Fibroblast of the aortic adventitia (primary cell): Measurements from ENCODE around the gene EEF1AKMT4. TPM values are rescaled to one million over a fixed set of nuclear protein-coding genes. Genes with fewer than 3 reads are reported as not detected.
A peak's percentile ranks its signal among the peaks of the same experiment; 100 is the strongest.

Source experiments
- DNase-seq: peaks from one replicate; pipeline ENCODE4 v3.0.0-alpha.2; 2010; ENCODE audit warnings: low read depth
- H3K4me3 ChIP-seq: 2 replicates; pipeline ENCODE4 v1.5.1; 2011; ENCODE audit warnings: low read depth, mild to moderate bottlenecking, control low read depth, low read length, moderate library complexity
- total RNA-seq: library from RNA; depleted of rRNA; stranded (reverse); fragments of >200 nt; gene quantifications from 2 replicates; pipeline ENCODE4 v1.2.3, GENCODE V29; 2012; ENCODE audit warnings: low replicate concordance
- TF ChIP-seq, protein P1 (sequence below): IDR thresholded peaks from 2 replicates; pipeline ENCODE4 v1.5.1; 2011; ENCODE audit warnings: mild to moderate bottlenecking, low read length, control low read depth, inconsistent platforms; ENCODE audit not compliant: insufficient read depth

Gene EEF1AKMT4
- total RNA-seq, 1 donor = 2.5 TPM

DNA sequence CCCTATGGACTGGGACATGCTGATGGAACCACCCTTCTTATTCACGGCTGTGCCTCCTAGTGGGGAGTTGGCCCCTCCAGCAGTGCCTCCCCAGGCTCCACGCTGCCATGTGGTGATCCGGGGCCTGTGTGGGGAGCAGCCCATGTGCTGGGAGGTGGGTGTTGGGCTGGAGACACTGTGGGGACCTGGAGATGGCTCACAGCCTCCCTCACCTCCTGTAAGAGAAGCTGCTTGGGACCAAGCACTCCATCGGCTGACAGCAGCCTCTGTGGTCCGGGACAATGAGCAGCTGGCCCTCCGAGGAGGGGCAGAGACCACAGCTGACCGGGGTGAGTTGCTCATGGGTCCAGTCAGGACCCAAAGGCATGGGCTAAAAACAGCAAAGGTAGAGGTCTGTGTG, 9.8 kb upstream of the EEF1AKMT4 start:
- H3K4me3 ChIP-seq = no peak overlapping the region
- no peak for DNase-seq
- TF ChIP-seq, protein P1, sequence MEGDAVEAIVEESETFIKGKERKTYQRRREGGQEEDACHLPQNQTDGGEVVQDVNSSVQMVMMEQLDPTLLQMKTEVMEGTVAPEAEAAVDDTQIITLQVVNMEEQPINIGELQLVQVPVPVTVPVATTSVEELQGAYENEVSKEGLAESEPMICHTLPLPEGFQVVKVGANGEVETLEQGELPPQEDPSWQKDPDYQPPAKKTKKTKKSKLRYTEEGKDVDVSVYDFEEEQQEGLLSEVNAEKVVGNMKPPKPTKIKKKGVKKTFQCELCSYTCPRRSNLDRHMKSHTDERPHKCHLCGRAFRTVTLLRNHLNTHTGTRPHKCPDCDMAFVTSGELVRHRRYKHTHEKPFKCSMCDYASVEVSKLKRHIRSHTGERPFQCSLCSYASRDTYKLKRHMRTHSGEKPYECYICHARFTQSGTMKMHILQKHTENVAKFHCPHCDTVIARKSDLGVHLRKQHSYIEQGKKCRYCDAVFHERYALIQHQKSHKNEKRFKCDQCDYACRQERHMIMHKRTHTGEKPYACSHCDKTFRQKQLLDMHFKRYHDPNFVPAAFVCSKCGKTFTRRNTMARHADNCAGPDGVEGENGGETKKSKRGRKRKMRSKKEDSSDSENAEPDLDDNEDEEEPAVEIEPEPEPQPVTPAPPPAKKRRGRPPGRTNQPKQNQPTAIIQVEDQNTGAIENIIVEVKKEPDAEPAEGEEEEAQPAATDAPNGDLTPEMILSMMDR = no peak

DNA sequence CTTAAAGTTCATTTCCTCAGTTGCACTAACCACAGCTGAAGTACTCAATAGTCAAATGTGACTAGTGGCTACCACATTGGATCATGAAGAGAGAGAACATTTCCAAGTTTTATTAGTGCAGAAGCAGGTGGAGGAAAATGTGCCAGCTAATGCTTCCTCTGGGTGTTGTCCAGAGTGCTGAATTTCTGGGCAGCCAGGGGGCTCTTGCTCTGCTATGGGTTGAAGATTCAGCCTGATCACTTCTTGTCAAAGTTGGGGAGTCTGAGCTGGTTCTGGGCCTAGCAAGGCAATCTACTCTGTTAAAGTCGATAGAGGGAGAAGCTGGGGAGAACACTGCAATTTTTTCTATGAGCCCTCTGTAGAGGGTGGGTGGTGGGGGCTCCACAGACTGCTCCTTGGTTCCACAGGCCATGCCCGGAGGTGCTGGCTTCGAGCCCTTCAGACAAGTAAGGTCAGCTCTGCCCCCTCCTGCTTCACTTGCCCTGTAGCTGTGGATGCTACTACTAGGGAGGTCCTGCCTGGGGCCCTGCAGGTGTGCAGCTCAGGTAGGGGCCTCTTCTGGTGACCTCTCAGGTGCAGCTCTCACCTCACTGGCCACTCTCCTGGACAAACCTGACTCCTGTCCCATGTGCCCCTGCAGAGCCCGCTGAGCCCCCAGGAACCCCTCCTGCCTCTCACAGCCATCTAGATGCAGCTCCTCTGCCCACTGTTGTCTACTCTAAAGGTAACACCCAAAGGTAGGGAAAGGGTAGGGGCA, 8.9 kb upstream of the EEF1AKMT4 start:
- peak; percentile 30 for DNase-seq
- TF ChIP-seq, protein P1 = no peak
- no peak overlapping the region for H3K4me3 ChIP-seq

DNA sequence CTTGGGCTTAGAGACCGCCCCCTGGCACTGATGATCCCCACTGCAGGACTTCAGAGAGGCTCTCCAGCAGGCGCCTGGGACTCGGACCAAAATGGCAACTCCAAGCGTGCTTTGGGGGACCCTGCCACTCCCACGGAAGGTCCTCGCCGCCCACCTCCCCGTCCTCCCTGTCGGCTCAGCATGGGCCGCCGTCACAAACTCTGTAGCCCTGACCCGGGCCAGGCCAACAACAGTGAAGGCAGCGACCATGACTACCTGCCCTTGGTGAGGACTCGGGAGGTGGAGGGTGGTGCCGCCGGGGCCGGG, 8.4 kb upstream of the EEF1AKMT4 start:
- no peak overlapping the region for H3K4me3 ChIP-seq
- DNase-seq = no peak
- TF ChIP-seq, protein P1 = no peak

DNA sequence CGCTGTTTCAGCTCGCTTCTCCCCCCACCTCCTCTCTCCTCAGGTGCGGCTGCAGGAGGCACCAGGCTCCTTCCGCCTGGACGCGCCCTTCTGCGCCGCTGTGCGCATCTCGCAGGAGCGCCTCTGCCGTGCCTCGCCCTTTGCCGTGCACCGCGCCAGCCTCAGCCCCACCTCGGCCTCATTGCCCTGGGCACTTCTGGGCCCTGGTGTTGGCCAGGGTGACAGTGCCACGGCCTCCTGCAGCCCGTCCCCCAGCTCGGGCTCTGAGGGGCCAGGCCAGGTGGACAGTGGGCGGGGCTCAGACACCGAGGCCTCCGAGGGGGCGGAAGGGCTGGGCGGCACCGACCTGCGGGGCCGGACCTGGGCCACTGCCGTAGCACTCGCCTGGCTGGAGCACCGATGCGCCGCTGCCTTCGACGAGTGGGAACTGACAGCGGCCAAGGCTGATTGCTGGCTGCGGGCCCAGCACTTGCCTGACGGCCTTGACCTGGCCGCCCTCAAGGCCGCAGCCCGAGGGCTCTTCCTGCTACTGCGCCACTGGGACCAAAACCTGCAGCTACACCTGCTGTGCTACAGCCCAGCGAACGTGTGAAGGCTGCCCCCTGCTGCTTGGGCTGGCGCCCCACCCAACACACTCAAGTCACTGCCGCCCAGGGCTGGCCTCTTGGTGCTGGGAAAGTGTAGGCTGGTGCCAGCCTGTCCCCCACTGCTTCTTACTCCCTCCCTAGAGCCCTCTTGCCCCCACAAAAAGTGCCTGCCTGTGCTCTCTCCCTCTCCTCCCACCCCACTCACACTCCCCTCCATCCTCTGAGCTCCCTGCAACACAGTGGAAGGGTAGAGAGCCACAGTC, 7.8 kb upstream of the EEF1AKMT4 start:
- TF ChIP-seq, protein P1 = peak; percentile 68
- peak; percentile 36 for DNase-seq

DNA sequence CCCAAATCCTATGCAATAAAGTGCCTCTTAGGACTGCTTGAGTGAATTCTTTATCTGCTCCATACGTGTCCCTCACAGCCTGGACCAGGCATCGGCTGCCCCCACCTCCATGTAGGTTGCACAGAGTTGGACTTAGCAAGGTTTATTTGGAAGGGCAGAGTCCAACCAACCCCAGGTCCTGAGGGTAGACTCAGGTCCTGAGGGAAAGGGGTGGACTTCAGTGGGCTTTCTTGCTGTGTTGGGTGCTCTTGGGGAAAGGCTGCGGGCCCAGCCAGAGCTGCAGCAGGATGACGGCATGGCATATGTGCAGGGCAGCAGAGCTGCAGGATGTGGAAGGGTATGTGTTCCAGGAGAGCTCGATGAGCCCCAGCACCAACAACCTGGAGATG, 7.2 kb upstream of the EEF1AKMT4 start:
- TF ChIP-seq, protein P1 = no peak

More for the DNA sequence above, 7.8 kb upstream of the EEF1AKMT4 start:
- no peak overlapping the region for H3K4me3 ChIP-seq

DNA sequence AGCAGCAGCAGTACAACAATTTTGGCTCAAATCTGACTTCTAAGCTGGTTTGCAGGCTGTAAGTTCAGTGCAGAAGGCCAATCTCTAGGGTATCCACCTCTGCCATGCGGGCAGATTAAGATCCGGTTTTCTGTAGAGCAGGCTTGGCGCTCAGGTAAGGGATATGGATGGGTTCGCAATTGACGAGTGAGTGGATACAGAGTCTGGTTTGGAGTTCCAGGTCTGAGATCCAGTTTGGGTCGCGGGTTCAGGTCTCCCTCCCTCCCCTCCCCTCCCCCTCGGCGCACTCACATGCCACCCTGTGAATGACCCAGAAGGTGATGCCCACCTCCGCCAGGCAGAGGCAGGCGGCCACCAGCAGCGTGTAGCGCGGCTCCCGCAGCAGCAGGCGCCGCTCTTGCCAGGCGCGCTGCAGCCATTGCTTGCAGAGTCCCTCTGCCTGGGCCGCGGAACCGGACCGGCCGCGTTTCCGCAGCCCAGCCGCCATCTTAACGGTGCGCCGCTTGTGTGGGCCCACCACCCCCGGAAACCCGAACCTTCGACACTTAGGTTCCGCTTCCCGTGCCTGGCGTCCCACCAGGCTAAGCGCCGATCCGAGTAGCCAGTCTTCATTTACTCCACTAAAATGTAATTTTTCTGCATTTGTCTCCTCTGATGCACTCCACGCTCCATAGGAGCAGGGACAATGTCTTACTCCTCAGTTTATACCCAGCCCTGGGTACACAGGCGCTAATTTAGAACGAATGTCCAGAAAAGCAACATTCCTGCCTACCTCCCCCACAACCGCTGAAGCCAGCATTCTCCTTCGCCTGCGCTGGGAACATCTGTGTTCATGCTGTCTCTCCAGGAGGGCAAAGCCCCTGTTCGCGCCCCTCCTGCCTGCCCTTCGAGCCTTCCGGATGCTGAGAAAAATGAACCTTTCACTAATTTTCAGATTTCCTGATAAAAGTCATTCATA, 739 bp upstream of the EEF1AKMT4 start, which contains the start of gene ALG3:
Gene ALG3 (minus strand): TSS at position 509 of the 958 bp plus-strand sequence. CDS start 22 bp downstream, at position 487.
- peak within 1 kb of the TSS; percentile 100 for H3K4me3 ChIP-seq
- TF ChIP-seq, protein P1 = no peak
- peak; percentile 90 for DNase-seq

More for the DNA sequence above, 7.2 kb upstream of the EEF1AKMT4 start:
- no peak for DNase-seq
- H3K4me3 ChIP-seq = no peak overlapping the region
